H1 (cell line): Measurements from ENCODE around the gene MCCD1. TPM values are rescaled to one million over a fixed set of nuclear protein-coding genes. Genes with fewer than 3 reads are reported as not detected.

Experiments used
- CTCF ChIA-PET: fragments of 300-600 bp; sonication (Branson Sonifier 250); formaldehyde crosslinking; loops from one replicate; lab custom pipeline; 2021; ENCODE audit not compliant: partially characterized antibody; lab: Charles Lee
- POLR2A ChIA-PET: fragments of 300-600 bp; sonication (Branson Sonifier 250); formaldehyde crosslinking; loops from one replicate; lab custom pipeline; 2021; ENCODE audit warnings: inconsistent platforms; ENCODE audit not compliant: partially characterized antibody; lab: Charles Lee
- DNase-seq, 2 experiments: peaks; one replicate each; pipeline versions ENCODE4 v3.0.0 to v3.0.0-alpha.2; 2010 to 2022; ENCODE audit warnings: low spot score in 2 of 2, low read depth in 1 of 2, mixed read lengths in 1 of 2
- FAIRE-seq: peaks from 2 replicates; lab custom pipeline; 2011; peaks lifted over from hg19 to GRCh38; lab: Jason Lieb, UNC
- H2AFZ ChIP-seq: 2 replicates; pipeline ENCODE4 v1.8.1; 2012; ENCODE audit warnings: low read length, inconsistent platforms
- H2AK5ac ChIP-seq: 2 replicates; pipeline ENCODE4 v1.6.1; 2013; ENCODE audit warnings: low read depth, low read length
- H2BK120ac ChIP-seq: replicated peaks from 2 replicates; pipeline ENCODE3; 2013; ENCODE audit warnings: low read depth, low read length, inconsistent platforms
- H2BK12ac ChIP-seq: 2 replicates; pipeline ENCODE4 v1.6.1; 2013; ENCODE audit warnings: low read depth, low read length
- H2BK15ac ChIP-seq: 2 replicates; pipeline ENCODE4 v1.6.1; 2013; ENCODE audit warnings: low read length
- H2BK20ac ChIP-seq: 2 replicates; pipeline ENCODE4 v1.6.1; 2013; ENCODE audit warnings: low read length
- H2BK5ac ChIP-seq: 2 replicates; pipeline ENCODE4 v1.6.1; 2013; ENCODE audit warnings: low read depth, low read length
- H3K14ac ChIP-seq: 2 replicates; pipeline ENCODE4 v1.6.1; 2013; ENCODE audit warnings: inconsistent platforms; ENCODE audit not compliant: insufficient read length
- H3K18ac ChIP-seq: 2 replicates; pipeline ENCODE4 v1.6.1; 2013; ENCODE audit warnings: low read length; ENCODE audit errors: extremely low read depth
- H3K23ac ChIP-seq: 2 replicates; pipeline ENCODE4 v1.6.1; 2013; ENCODE audit warnings: inconsistent platforms; ENCODE audit not compliant: insufficient read length
- H3K23me2 ChIP-seq: 2 replicates; pipeline ENCODE4 v1.6.1; 2013; ENCODE audit warnings: low read depth, low read length
- H3K27ac ChIP-seq: 2 replicates; pipeline ENCODE4 v1.6.1; 2011; ENCODE audit warnings: low read depth, low read length, inconsistent platforms
- H3K27me3 ChIP-seq, 4 experiments: replicated peaks in 1 of 4; 1 replicate in 1 of 4; 2 replicates in 3 of 4; pipeline versions ENCODE4 v1.6.1 to v1.8.1; 2011 to 2013; ENCODE audit warnings: low read length in 3 of 4, mild to moderate bottlenecking in 3 of 4, inconsistent platforms in 2 of 4, mixed read lengths in 2 of 4, moderate library complexity in 1 of 4; ENCODE audit not compliant: control insufficient read depth in 3 of 4, insufficient read depth in 3 of 4; ENCODE audit errors: extremely low read depth in 1 of 4
- H3K36me3 ChIP-seq, 4 experiments: 2 replicates each; pipeline versions ENCODE4 v1.6.1 to v1.8.1; 2011 to 2013; ENCODE audit warnings: mild to moderate bottlenecking in 4 of 4, low read length in 3 of 4, moderate library complexity in 2 of 4, control low read depth in 1 of 4, inconsistent platforms in 1 of 4; ENCODE audit not compliant: insufficient read depth in 4 of 4, control insufficient read depth in 2 of 4
- H3K4ac ChIP-seq: replicated peaks from 2 replicates; pipeline ENCODE3; 2013; ENCODE audit warnings: low read length, low read depth, mixed read lengths, inconsistent platforms; ENCODE audit not compliant: insufficient read length
- H3K4me1 ChIP-seq, 4 experiments: replicated peaks in 1 of 4; 1 replicate in 1 of 4; 2 replicates in 3 of 4; pipeline versions ENCODE4 v1.6.1 to v1.8.1; 2011 to 2013; ENCODE audit warnings: low read length in 3 of 4, inconsistent platforms in 2 of 4, mixed read lengths in 1 of 4; ENCODE audit not compliant: insufficient read depth in 4 of 4, control insufficient read depth in 3 of 4
- H3K4me2 ChIP-seq, 2 experiments: 2 replicates each; pipeline versions ENCODE4 v1.6.1 to v1.8.1; 2011 to 2013; ENCODE audit warnings: low read depth in 2 of 2, low read length in 2 of 2, control low read depth in 1 of 2, inconsistent platforms in 1 of 2, mild to moderate bottlenecking in 1 of 2; ENCODE audit not compliant: insufficient read depth in 1 of 2
- H3K4me3 ChIP-seq, 4 experiments: fragments of 200-600, 300-600 bp in 1 of 4; sonication (generic), shearing (Covaris generic), sonication (Bioruptor Twin) in 1 of 4; 2 replicates each; pipeline versions ENCODE4 v1.5.1 to v1.8.1; 2011 to 2016; ENCODE audit warnings: low read length in 4 of 4, low read depth in 3 of 4, control low read depth in 2 of 4, inconsistent platforms in 2 of 4, mild to moderate bottlenecking in 2 of 4, mixed read lengths in 1 of 4, moderate library complexity in 1 of 4; ENCODE audit not compliant: insufficient read depth in 2 of 4; ENCODE audit errors: extremely low read depth in 1 of 4
- H3K56ac ChIP-seq: replicated peaks from 2 replicates; pipeline ENCODE3; 2013; ENCODE audit warnings: low read depth, mild to moderate bottlenecking, mixed read lengths, low read length, inconsistent platforms; ENCODE audit not compliant: insufficient read length
- H3K79me1 ChIP-seq: 2 replicates; pipeline ENCODE4 v1.6.1; 2013; ENCODE audit warnings: low read depth, low read length, control low read depth
- H3K79me2 ChIP-seq, 2 experiments: 2 replicates each; pipeline versions ENCODE4 v1.6.1 to v1.8.1; 2012 to 2013; ENCODE audit warnings: low read length in 2 of 2, mild to moderate bottlenecking in 2 of 2, inconsistent platforms in 1 of 2; ENCODE audit not compliant: insufficient read depth in 2 of 2, control insufficient read depth in 1 of 2
- H3K9ac ChIP-seq, 4 experiments: replicated peaks in 1 of 4; 1 replicate in 1 of 4; 2 replicates in 3 of 4; pipeline versions ENCODE4 v1.6.1 to v1.8.1; 2011 to 2013; ENCODE audit warnings: low read depth in 3 of 4, low read length in 3 of 4, control low read depth in 2 of 4, mild to moderate bottlenecking in 2 of 4, moderate library complexity in 2 of 4, inconsistent platforms in 1 of 4; ENCODE audit errors: extremely low read depth in 1 of 4
- H3K9me3 ChIP-seq, 2 experiments: 2 replicates each; pipeline versions ENCODE4 v1.6.1 to v1.8.1; 2012 to 2013; ENCODE audit warnings: mild to moderate bottlenecking in 2 of 2, moderate library complexity in 2 of 2, control low read depth in 1 of 2, inconsistent platforms in 1 of 2, low read depth in 1 of 2, low read length in 1 of 2, mixed read lengths in 1 of 2; ENCODE audit not compliant: insufficient read depth in 2 of 2
- H4K20me1 ChIP-seq, 2 experiments: replicated peaks in 1 of 2; 2 replicates each; pipeline versions ENCODE3 to v1.8.1; 2011 to 2013; ENCODE audit warnings: inconsistent platforms in 2 of 2, low read length in 2 of 2, mild to moderate bottlenecking in 1 of 2; ENCODE audit not compliant: insufficient read depth in 2 of 2, control insufficient read depth in 1 of 2
- H4K5ac ChIP-seq: 2 replicates; pipeline ENCODE4 v1.6.1; 2013; ENCODE audit warnings: low read length, low read depth, mixed read lengths, inconsistent platforms; ENCODE audit not compliant: insufficient read length
- H4K8ac ChIP-seq: 2 replicates; pipeline ENCODE4 v1.8.0; 2013; ENCODE audit warnings: mild to moderate bottlenecking, moderate library complexity, low read length, inconsistent platforms; ENCODE audit not compliant: insufficient read depth; ENCODE audit errors: extremely low read depth
- H4K91ac ChIP-seq: replicated peaks from 2 replicates; pipeline ENCODE3; 2013; ENCODE audit warnings: low read length, mixed read lengths, inconsistent platforms; ENCODE audit not compliant: insufficient read length
- EP300 ChIP-seq, 2 experiments: IDR thresholded peaks; 1 replicate in 1 of 2; 2 replicates in 1 of 2; pipeline ENCODE4 v1.6.1; 2011 to 2012; ENCODE audit warnings: low read depth in 2 of 2, low read length in 2 of 2, mild to moderate bottlenecking in 2 of 2, borderline replicate concordance in 1 of 2, inconsistent platforms in 1 of 2, moderate library complexity in 1 of 2
- HDAC2 ChIP-seq, 2 experiments: fragments of 300-600 bp in 1 of 2; sonication (generic) in 1 of 2; IDR thresholded peaks; 2 replicates each; pipeline ENCODE4 v1.6.1; 2011 to 2012; ENCODE audit warnings: low read depth in 2 of 2, low read length in 2 of 2, mild to moderate bottlenecking in 2 of 2, moderate library complexity in 2 of 2, borderline replicate concordance in 1 of 2, inconsistent platforms in 1 of 2
- KDM1A ChIP-seq: fragments of 200-600, 300-600 bp; sonication (generic); IDR thresholded peaks from 2 replicates; pipeline ENCODE4 v1.7.1; 2016; ENCODE audit warnings: mild to moderate bottlenecking, low read length, borderline replicate concordance
- KDM4A ChIP-seq: IDR thresholded peaks from one replicate; pipeline ENCODE4 v1.7.1; 2012; ENCODE audit warnings: low read depth, mild to moderate bottlenecking, moderate library complexity, low read length, inconsistent platforms; ENCODE audit not compliant: severe bottlenecking
- NRF1 ChIP-seq: IDR thresholded peaks from 2 replicates; pipeline ENCODE4 v1.6.1; 2011; ENCODE audit warnings: mild to moderate bottlenecking, low read depth, low read length, improper control_type of control experiment
- RAD21 ChIP-seq, 2 experiments: IDR thresholded peaks in 1 of 2; conservative IDR thresholded peaks in 1 of 2; 2 replicates each; pipeline ENCODE4 v1.6.1; 2011; ENCODE audit warnings: low read depth in 2 of 2, low read length in 2 of 2, improper control_type of control experiment in 1 of 2, inconsistent platforms in 1 of 2, mild to moderate bottlenecking in 1 of 2, moderate library complexity in 1 of 2
- SAP30 ChIP-seq: fragments of 300-600 bp; sonication (generic); IDR thresholded peaks from 2 replicates; pipeline ENCODE4 v1.7.1; 2012; ENCODE audit warnings: low read length, moderate library complexity, mild to moderate bottlenecking, inconsistent platforms; ENCODE audit not compliant: insufficient read depth, insufficient replicate concordance
- SIRT6 ChIP-seq: IDR thresholded peaks from one replicate; pipeline ENCODE4 v1.7.1; 2012; ENCODE audit warnings: low read length, inconsistent platforms
- SIX5 ChIP-seq: IDR thresholded peaks from 2 replicates; pipeline ENCODE4 v1.6.1; 2011; ENCODE audit warnings: mild to moderate bottlenecking, low read depth, low read length
- SRF ChIP-seq: IDR thresholded peaks from 2 replicates; pipeline ENCODE4 v1.6.1; 2011; ENCODE audit warnings: mild to moderate bottlenecking, low read depth, low read length, moderate library complexity
- TAF1 ChIP-seq: IDR thresholded peaks from 2 replicates; pipeline ENCODE4 v1.6.1; 2011; ENCODE audit warnings: mild to moderate bottlenecking, low read depth, low read length
- WGBS, 2 experiments: shearing (Covaris generic) in 1 of 2; methylation state at CpG; one replicate each; pipeline versions ENCODE4 v1.1.6 to v1.1.7; 2013 to 2015; ENCODE audit warnings: low lambda C conversion rate in 2 of 2, mixed read lengths in 2 of 2, inconsistent platforms in 1 of 2, low coverage in 1 of 2, missing lambda C conversion rate in 1 of 2; ENCODE audit not compliant: insufficient replicate concordance in 2 of 2, insufficient coverage in 1 of 2, insufficient read length in 1 of 2; ENCODE audit errors: extremely low coverage in 1 of 2, missing lambda C conversion rate in 1 of 2; 5-methylcytosine and 5-hydroxymethylcytosine counted together
- polyA plus RNA-seq, 7 experiments: library from polyadenylated mRNA; depleted of rRNA in 3 of 7; stranded (reverse) in 5 of 7; unstranded in 2 of 7; fragments of >200 nt in 5 of 7; fragments of 200-250 nt in 2 of 7; gene quantifications; 1 replicate in 5 of 7; 2 replicates in 1 of 7; 4 replicates in 1 of 7; pipeline versions ENCODE4 v1.2.1 to v1.2.3, GENCODE V29; 2011 to 2013; ENCODE audit warnings: missing spikeins in 2 of 7, mixed read lengths in 2 of 7
- total RNA-seq: library from RNA; stranded (reverse); fragmentation: NEBNext Ultra II Directional; extraction: Animal tissue kit (Norgen Biotek cat#: 25700); gene quantifications from 2 replicates; pipeline ENCODE4 v1.2.1, GENCODE V29; 2021

The MCCD1 gene
- total and polyA plus RNA-seq, 2 of the 8 experiments (the other 6 are each of a cell fraction or from before 2014, with no cell fraction given): not detected

DNA sequence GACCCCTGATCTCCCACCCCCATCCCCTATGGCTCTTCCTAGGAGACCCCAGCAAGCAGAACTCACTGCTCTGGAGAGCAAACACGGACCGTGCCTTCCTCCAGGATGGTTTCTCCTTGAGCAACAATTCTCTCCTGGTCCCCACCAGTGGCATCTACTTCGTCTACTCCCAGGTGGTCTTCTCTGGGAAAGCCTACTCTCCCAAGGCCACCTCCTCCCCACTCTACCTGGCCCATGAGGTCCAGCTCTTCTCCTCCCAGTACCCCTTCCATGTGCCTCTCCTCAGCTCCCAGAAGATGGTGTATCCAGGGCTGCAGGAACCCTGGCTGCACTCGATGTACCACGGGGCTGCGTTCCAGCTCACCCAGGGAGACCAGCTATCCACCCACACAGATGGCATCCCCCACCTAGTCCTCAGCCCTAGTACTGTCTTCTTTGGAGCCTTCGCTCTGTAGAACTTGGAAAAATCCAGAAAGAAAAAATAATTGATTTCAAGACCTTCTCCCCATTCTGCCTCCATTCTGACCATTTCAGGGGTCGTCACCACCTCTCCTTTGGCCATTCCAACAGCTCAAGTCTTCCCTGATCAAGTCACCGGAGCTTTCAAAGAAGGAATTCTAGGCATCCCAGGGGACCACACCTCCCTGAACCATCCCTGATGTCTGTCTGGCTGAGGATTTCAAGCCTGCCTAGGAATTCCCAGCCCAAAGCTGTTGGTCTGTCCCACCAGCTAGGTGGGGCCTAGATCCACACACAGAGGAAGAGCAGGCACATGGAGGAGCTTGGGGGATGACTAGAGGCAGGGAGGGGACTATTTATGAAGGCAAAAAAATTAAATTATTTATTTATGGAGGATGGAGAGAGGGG, 44.7 kb downstream of the MCCD1 start:
- DNase-seq (no peak), FAIRE-seq (no peak)
- no peaks in the 10 kb centered on the region for H3K36me3 ChIP-seq
- H3K27ac ChIP-seq: no peak overlapping the region
- no peak overlapping the region for H3K18ac ChIP-seq
- 0 out of 2 replicates have a peak overlapping the region, but pooled peaks have one; percentile 27 for H2BK12ac ChIP-seq
- no peaks in the 10 kb centered on the region for H4K20me1 ChIP-seq
- no peak overlapping the region for H3K9ac ChIP-seq
- no peak overlapping the region for H2AFZ ChIP-seq
- H3K23ac ChIP-seq: no peak overlapping the region
- H2BK120ac ChIP-seq: no peak overlapping the region
- no peak overlapping the region for H3K14ac ChIP-seq
- no peaks in the 10 kb centered on the region; the same call in 1 of the 2 replicates for H3K23me2 ChIP-seq
- no peak overlapping the region for H3K4me3 ChIP-seq
- no peak overlapping the region for H3K4ac ChIP-seq
- no peaks in the 10 kb centered on the region for H3K27me3 ChIP-seq
- no peak overlapping the region for H3K4me2 ChIP-seq
- H3K79me1 ChIP-seq: no peaks in the 10 kb centered on the region
- no peak overlapping the region for H2AK5ac ChIP-seq
- H4K8ac ChIP-seq: no peak overlapping the region
- no peaks in the 10 kb centered on the region; a peak in 1 of 7 replicates for H3K4me1 ChIP-seq
- H2BK20ac ChIP-seq: no peak overlapping the region
- ChIA-PET POLR2A (interaction anchor here (0.8 to 12.2 kb wide), 10 partner anchors 13 to 265 kb away, joined by 3 to 110 read pairs (median 4); partner anchors contain the start of genes ATP6V1G2 and DDX39B), CTCF (interaction anchor here (0.6 to 19.2 kb wide), 9 partner anchors 8 to 40 kb away, joined by 3 to 640 read pairs (median 5); partner anchors contain the start of genes ATP6V1G2, LST1, LTB and NCR3)
- WGBS, 2 experiments: 89% methylated on average over 9 of the region's 9 CpGs; no CpG with 5 or more reads in 1 of the 2 experiments
- no peak overlapping the region for H3K56ac ChIP-seq
- no peaks in the 10 kb centered on the region for H3K9me3 ChIP-seq
- no peak overlapping the region for H4K5ac ChIP-seq
- no peak overlapping the region for H2BK15ac ChIP-seq
- no peaks in the 10 kb centered on the region for H3K79me2 ChIP-seq
- no peak overlapping the region for H4K91ac ChIP-seq
- no peak overlapping the region for H2BK5ac ChIP-seq
- TF ChIP-seq KDM4A (no peak), NRF1 (no peak), HDAC2 (IDR thresholded peaks at IDR 0.05; ENCODE audit: borderline replicate concordance in 1 of 2, low read depth in 2 of 2, low read length in 2 of 2) (no peak), SIRT6 (no peak), SAP30 (no peak), EP300 (IDR thresholded peaks at IDR 0.05; ENCODE audit: borderline replicate concordance in 1 of 2, low read depth in 2 of 2, low read length in 2 of 2) (no peak), SIX5 (no peak), RAD21 (IDR thresholded peaks at IDR 0.05 in 1 of 2, conservative IDR thresholded peaks at IDR 0.05 in 1 of 2; ENCODE audit: low read depth in 2 of 2, low read length in 2 of 2) (no peak), TAF1 (no peak), KDM1A (no peak), SRF (no peak)
